HepG2 (cell line): Measurements from ENCODE around the gene SULT1C4. TPM values are rescaled to one million over a fixed set of nuclear protein-coding genes. Genes with fewer than 3 reads are reported as not detected.

Experiments used
- BORCS8-MEF2B ChIP-seq: sonication (generic); formaldehyde crosslinking; IDR thresholded peaks from 2 replicates; pipeline ENCODE4 v1.8.0; 2022; ENCODE audit warnings: mild to moderate bottlenecking, missing genetic modification reagents
- CC2D1A ChIP-seq: sonication (generic); formaldehyde crosslinking; IDR thresholded peaks from 2 replicates; pipeline ENCODE4 v1.8.1; 2023; ENCODE audit warnings: mild to moderate bottlenecking, missing genetic modification reagents
- FOXK1 ChIP-seq: sonication (generic); formaldehyde crosslinking; IDR thresholded peaks from 2 replicates; pipeline ENCODE4 v1.4.0; 2020; ENCODE audit warnings: low read depth, missing genetic modification reagents, borderline replicate concordance
- KLF15 ChIP-seq: sonication (generic); formaldehyde crosslinking; IDR thresholded peaks from 2 replicates; pipeline ENCODE4 v1.8.1; 2023; ENCODE audit warnings: borderline replicate concordance, mild to moderate bottlenecking, inconsistent platforms, missing genetic modification reagents, mixed read lengths
- MBD4 ChIP-seq: IDR thresholded peaks from 2 replicates; pipeline ENCODE4 v1.6.1; 2012; ENCODE audit warnings: low read length, inconsistent platforms, borderline replicate concordance
- NCOA5 ChIP-seq: sonication (generic); formaldehyde crosslinking; IDR thresholded peaks from 2 replicates; pipeline ENCODE4 v1.4.0; 2020; ENCODE audit warnings: missing genetic modification reagents
- NFATC3 ChIP-seq: sonication (generic); formaldehyde crosslinking; IDR thresholded peaks from 2 replicates; pipeline ENCODE4 v1.5.1; 2020; ENCODE audit warnings: mild to moderate bottlenecking, missing genetic modification reagents
- POLR2G ChIP-seq: fragments of 200-400 bp; formaldehyde crosslinking; IDR thresholded peaks from 2 replicates; pipeline ENCODE4 v1.6.1; 2018; ENCODE audit warnings: mild to moderate bottlenecking, low read depth, low read length, moderate library complexity
- ZIK1 ChIP-seq: sonication (generic); formaldehyde crosslinking; IDR thresholded peaks from 2 replicates; pipeline ENCODE4 v1.5.0; 2020; ENCODE audit warnings: mild to moderate bottlenecking, low read depth, missing genetic modification reagents, borderline replicate concordance
- ZMAT3 ChIP-seq: sonication (generic); formaldehyde crosslinking; conservative IDR thresholded peaks from 2 replicates; pipeline ENCODE4 v1.7.0; 2021; ENCODE audit warnings: missing genetic modification reagents
- ZNF138 ChIP-seq: sonication (generic); formaldehyde crosslinking; IDR thresholded peaks from 2 replicates; pipeline ENCODE4 v1.5.0; 2020; ENCODE audit warnings: mild to moderate bottlenecking, low read depth, missing genetic modification reagents
- ZNF292 ChIP-seq: sonication (generic); formaldehyde crosslinking; IDR thresholded peaks from 2 replicates; pipeline ENCODE4 v1.8.1; 2022; ENCODE audit warnings: mild to moderate bottlenecking, low read depth, missing genetic modification reagents, borderline replicate concordance
- ZNF441 ChIP-seq: sonication (generic); formaldehyde crosslinking; IDR thresholded peaks from 2 replicates; pipeline ENCODE4 v1.7.0; 2021; ENCODE audit warnings: missing genetic modification reagents, borderline replicate concordance
- polyA plus RNA-seq, 8 experiments: library from polyadenylated mRNA; depleted of rRNA in 3 of 8; stranded (reverse) in 7 of 8; unstranded in 1 of 8; fragments of >200 nt; fragmentation: Illumina TruSeq in 4 of 8; extraction: Trizol in 4 of 8; gene quantifications; 2 replicates each; pipeline versions ENCODE4 v1.2.1 to v1.2.3, GENCODE V29; 2011 to 2016; ENCODE audit warnings: low read depth in 4 of 8, missing spikeins in 1 of 8, mixed read lengths in 1 of 8; ENCODE audit not compliant: insufficient read depth in 1 of 8
- total RNA-seq, 5 experiments: library from RNA; depleted of rRNA; stranded (reverse); fragments of >200 nt; fragmentation: Illumina TruSeq; extraction: Trizol; gene quantifications; 2 replicates each; pipeline ENCODE4 v1.2.3, GENCODE V29; 2016; ENCODE audit warnings: low read depth in 1 of 5
- TF ChIP-seq, protein P1 (sequence below): sonication (generic); formaldehyde crosslinking; IDR thresholded peaks from 2 replicates; pipeline ENCODE4 v1.5.1; 2020; ENCODE audit warnings: mild to moderate bottlenecking, missing genetic modification reagents
- TF ChIP-seq, protein P2 (sequence below): fragments of 450-650 bp; IDR thresholded peaks from 2 replicates; pipeline ENCODE4 v1.6.1; 2017
- TF ChIP-seq, protein P3 (sequence below): sonication (generic); formaldehyde crosslinking; IDR thresholded peaks from 2 replicates; pipeline ENCODE4 v1.5.1; 2020; ENCODE audit warnings: mild to moderate bottlenecking, missing genetic modification reagents, moderate library complexity
- TF ChIP-seq, protein P4 (sequence below): sonication (generic); formaldehyde crosslinking; IDR thresholded peaks from 2 replicates; pipeline ENCODE4 v1.8.0; 2022; ENCODE audit warnings: mild to moderate bottlenecking, missing genetic modification reagents, moderate library complexity
- TF ChIP-seq, protein P5 (sequence below): sonication (generic); formaldehyde crosslinking; IDR thresholded peaks from 2 replicates; pipeline ENCODE4 v1.8.0; 2022; ENCODE audit warnings: low read depth, missing genetic modification reagents
- TF ChIP-seq, protein P6 (sequence below): sonication (generic); formaldehyde crosslinking; conservative IDR thresholded peaks from 2 replicates; pipeline ENCODE4 v1.5.0; 2020; ENCODE audit warnings: missing genetic modification reagents

The SULT1C4 gene
- total and polyA plus RNA-seq, 2 of the 13 experiments (the other 11 are each of a cell fraction or from before 2014, with no cell fraction given), result 1.3 to 8.6 TPM

DNA sequence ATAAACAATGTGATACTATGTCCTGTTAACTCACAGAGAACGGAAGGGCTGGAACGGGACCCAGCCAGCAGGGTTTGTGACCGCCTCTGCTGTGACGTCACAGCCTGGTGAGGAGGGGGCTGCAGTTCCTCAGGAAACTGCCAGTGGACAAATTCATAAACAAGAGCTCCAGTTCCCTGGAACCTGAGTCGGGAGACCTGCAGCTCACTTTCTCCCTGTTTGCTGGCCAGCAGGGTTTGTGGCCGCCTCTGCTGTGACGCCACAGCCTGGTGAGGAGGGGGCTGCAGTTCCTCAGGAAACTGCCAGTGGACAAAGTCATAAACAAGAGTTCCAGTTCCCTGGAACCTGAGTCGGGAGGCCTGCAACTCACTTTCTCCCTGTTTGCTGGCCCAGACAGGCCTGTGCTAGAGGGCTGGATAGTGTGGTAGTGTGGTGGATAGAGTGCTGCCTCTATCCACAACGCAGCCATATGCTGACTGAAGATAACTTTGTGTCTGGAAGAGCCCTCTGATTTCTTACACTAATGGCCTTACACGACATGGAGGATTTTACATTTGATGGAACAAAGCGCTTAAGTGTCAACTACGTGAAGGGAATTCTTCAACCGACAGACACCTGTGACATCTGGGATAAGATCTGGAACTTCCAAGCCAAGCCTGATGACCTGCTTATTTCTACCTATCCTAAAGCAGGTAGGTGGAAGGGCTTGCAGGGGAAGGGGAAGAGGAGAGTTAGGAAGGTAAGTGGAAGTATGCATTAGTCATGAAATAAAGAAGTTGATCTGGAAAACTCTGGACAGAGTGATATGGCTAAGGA is at the start of gene SULT1C4 (continued):
- TF ChIP-seq, protein P1, sequence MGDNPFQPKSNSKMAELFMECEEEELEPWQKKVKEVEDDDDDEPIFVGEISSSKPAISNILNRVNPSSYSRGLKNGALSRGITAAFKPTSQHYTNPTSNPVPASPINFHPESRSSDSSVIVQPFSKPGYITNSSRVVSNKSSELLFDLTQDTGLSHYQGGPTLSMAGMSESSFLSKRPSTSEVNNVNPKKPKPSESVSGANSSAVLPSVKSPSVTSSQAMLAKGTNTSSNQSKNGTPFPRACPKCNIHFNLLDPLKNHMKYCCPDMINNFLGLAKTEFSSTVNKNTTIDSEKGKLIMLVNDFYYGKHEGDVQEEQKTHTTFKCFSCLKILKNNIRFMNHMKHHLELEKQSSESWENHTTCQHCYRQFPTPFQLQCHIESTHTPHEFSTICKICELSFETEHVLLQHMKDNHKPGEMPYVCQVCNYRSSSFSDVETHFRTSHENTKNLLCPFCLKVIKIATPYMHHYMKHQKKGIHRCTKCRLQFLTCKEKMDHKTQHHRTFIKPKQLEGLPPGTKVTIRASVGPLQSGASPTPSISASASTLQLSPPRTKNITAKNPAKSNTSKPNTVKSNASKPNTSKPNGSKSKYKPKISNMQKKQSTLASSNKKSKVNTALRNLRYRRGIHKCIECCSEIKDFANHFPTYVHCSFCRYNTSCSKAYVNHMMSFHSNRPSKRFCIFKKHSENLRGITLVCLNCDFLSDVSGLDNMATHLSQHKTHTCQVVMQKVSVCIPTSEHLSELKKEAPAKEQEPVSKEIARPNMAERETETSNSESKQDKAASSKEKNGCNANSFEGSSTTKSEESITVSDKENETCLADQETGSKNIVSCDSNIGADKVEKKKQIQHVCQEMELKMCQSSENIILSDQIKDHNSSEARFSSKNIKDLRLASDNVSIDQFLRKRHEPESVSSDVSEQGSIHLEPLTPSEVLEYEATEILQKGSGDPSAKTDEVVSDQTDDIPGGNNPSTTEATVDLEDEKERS, result no peak
- TF ChIP-seq MBD4 (no peak), ZMAT3 (0 out of 2 replicates have a peak, but pooled peaks have one; percentile 47), FOXK1 (no peak), ZNF292 (peak; percentile 34; the same call in 1 of the 2 replicates), CC2D1A (no peak), KLF15 (CRISPR knock-in tag) (no peak), ZNF138 (no peak), ZIK1 (CRISPR knock-in tag) (no peak), POLR2G (no peak), NFATC3 (CRISPR knock-in tag) (no peak), ZNF441 (no peak), BORCS8-MEF2B (CRISPR knock-in tag) (peak; percentile 55), NCOA5 (CRISPR knock-in tag) (no peak)
- TF ChIP-seq, protein P2, sequence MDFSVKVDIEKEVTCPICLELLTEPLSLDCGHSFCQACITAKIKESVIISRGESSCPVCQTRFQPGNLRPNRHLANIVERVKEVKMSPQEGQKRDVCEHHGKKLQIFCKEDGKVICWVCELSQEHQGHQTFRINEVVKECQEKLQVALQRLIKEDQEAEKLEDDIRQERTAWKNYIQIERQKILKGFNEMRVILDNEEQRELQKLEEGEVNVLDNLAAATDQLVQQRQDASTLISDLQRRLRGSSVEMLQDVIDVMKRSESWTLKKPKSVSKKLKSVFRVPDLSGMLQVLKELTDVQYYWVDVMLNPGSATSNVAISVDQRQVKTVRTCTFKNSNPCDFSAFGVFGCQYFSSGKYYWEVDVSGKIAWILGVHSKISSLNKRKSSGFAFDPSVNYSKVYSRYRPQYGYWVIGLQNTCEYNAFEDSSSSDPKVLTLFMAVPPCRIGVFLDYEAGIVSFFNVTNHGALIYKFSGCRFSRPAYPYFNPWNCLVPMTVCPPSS, result no peak
- TF ChIP-seq, protein P3, sequence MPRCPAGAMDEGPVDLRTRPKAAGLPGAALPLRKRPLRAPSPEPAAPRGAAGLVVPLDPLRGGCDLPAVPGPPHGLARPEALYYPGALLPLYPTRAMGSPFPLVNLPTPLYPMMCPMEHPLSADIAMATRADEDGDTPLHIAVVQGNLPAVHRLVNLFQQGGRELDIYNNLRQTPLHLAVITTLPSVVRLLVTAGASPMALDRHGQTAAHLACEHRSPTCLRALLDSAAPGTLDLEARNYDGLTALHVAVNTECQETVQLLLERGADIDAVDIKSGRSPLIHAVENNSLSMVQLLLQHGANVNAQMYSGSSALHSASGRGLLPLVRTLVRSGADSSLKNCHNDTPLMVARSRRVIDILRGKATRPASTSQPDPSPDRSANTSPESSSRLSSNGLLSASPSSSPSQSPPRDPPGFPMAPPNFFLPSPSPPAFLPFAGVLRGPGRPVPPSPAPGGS, result no peak
- TF ChIP-seq, protein P4, sequence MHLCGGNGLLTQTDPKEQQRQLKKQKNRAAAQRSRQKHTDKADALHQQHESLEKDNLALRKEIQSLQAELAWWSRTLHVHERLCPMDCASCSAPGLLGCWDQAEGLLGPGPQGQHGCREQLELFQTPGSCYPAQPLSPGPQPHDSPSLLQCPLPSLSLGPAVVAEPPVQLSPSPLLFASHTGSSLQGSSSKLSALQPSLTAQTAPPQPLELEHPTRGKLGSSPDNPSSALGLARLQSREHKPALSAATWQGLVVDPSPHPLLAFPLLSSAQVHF (CRISPR knock-in tag), result no peak
- TF ChIP-seq, protein P5, sequence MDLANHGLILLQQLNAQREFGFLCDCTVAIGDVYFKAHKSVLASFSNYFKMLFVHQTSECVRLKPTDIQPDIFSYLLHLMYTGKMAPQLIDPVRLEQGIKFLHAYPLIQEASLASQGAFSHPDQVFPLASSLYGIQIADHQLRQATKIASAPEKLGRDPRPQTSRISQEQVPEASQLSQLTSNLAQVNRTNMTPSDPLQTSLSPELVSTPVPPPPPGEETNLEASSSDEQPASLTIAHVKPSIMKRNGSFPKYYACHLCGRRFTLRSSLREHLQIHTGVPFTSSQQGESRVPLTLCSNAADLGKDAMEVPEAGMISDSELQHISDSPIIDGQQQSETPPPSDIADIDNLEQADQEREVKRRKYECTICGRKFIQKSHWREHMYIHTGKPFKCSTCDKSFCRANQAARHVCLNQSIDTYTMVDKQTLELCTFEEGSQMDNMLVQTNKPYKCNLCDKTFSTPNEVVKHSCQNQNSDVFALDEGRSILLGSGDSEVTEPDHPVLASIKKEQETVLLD (CRISPR knock-in tag), result no peak
- TF ChIP-seq, protein P6, sequence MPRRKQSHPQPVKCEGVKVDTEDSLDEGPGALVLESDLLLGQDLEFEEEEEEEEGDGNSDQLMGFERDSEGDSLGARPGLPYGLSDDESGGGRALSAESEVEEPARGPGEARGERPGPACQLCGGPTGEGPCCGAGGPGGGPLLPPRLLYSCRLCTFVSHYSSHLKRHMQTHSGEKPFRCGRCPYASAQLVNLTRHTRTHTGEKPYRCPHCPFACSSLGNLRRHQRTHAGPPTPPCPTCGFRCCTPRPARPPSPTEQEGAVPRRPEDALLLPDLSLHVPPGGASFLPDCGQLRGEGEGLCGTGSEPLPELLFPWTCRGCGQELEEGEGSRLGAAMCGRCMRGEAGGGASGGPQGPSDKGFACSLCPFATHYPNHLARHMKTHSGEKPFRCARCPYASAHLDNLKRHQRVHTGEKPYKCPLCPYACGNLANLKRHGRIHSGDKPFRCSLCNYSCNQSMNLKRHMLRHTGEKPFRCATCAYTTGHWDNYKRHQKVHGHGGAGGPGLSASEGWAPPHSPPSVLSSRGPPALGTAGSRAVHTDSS (CRISPR knock-in tag), result no peak
